GM21528 (cell line): ENCODE measurements around the gene ZC3H18.

Experiments used
- ATAC-seq: cut with Tn5 transposase; IDR thresholded peaks from one replicate; pipeline ENCODE4 v1.9.1; 2021; ENCODE audit warnings: mild to moderate bottlenecking, moderate library complexity; ENCODE audit not compliant: unreplicated experiment, low FRiP score

The ZC3H18 gene

GRCh38 chr16:88634994-88635670 lies 64.9 kb downstream of the ZC3H18 start:
- ATAC-seq: no peak

GRCh38 chr16:88635671-88636319 lies 65.6 kb downstream of the ZC3H18 start:
- no peak for ATAC-seq

GRCh38 chr16:88636488-88637265 lies 66.5 kb downstream of the ZC3H18 start:
- no peak for ATAC-seq

GRCh38 chr16:88638323-88639230 lies 68.4 kb downstream of the ZC3H18 start, which contains the start of gene IL17C:
Gene IL17C (plus strand): TSS chr16:88638572. CDS start chr16:88638642, 70 bp downstream.
- ATAC-seq: no peak

- ATAC-seq: no peak
These were observed 69.2 kb downstream of the ZC3H18 start for GRCh38 chr16:88639231-88640038.

- ATAC-seq: no peak
These were observed 69.9 kb downstream of the ZC3H18 start for GRCh38 chr16:88640039-88640495.

GRCh38 chr16:88640498-88641247 lies 70.5 kb downstream of the ZC3H18 start:
- ATAC-seq: no peak

- ATAC-seq: no peak
These were observed 72.9 kb downstream of the ZC3H18 start for GRCh38 chr16:88642881-88643643.

GRCh38 chr16:88643644-88643932 lies 73.4 kb downstream of the ZC3H18 start:
- ATAC-seq: no peak

- ATAC-seq: no peak
These were observed 75.3 kb downstream of the ZC3H18 start for GRCh38 chr16:88645455-88645854.

- ATAC-seq: no peak
These were observed 75.7 kb downstream of the ZC3H18 start for GRCh38 chr16:88645941-88646340.

GRCh38 chr16:88646345-88647034 lies 76.3 kb downstream of the ZC3H18 start:
- ATAC-seq: no peak

GRCh38 chr16:88647178-88648070 lies 77.2 kb downstream of the ZC3H18 start:
- ATAC-seq: no peak

GRCh38 chr16:88649195-88649923 lies 79.2 kb downstream of the ZC3H18 start:
- ATAC-seq: no peak

- peak; percentile 18 for ATAC-seq
These were observed 79.9 kb downstream of the ZC3H18 start for GRCh38 chr16:88649924-88650748.
